ENCODE data around the gene SOX18. TPM values are rescaled to one million over a fixed set of nuclear protein-coding genes. Genes with fewer than 3 reads are reported as not detected.

SOX18 gene
- total and polyA plus RNA-seq, 2 of the 13 experiments (the other 11 are each of a cell fraction or from before 2014, with no cell fraction given): 1.6 to 1.9 TPM

DNA sequence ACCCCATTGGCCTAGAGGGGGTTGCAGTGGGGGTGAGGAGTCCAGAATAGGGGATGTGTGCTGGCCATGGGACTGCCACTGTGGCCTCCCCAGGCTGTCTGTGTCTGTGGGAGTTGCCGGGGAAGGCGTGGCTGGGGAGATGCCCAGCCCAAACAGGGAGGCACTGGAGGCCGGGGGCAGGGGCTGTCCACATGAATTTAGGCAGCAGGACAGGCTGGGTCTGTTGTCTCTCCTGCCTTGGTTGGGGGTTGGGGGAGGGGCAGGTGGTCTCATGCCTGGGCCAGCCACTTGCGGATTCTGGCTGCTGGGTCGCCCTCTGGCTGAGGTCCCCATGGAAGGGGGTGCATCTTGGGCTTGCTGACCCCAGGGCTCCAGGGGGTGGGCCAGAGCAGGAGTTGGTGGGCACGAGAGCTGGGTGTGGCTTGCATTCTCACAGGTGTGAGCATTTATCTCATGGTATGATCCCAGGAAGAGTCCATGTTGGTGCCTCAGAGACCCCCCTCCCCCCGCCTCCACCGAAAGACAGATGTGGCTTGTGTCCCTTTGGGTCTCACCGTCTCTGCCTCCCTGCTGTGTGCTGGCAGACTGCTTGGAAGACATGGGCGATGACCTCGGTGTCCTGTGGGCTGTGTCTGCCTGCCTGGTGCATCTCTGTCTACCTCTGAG is 4.0 kb downstream of the SOX18 start (continued):
- TF ChIP-seq, protein P1, sequence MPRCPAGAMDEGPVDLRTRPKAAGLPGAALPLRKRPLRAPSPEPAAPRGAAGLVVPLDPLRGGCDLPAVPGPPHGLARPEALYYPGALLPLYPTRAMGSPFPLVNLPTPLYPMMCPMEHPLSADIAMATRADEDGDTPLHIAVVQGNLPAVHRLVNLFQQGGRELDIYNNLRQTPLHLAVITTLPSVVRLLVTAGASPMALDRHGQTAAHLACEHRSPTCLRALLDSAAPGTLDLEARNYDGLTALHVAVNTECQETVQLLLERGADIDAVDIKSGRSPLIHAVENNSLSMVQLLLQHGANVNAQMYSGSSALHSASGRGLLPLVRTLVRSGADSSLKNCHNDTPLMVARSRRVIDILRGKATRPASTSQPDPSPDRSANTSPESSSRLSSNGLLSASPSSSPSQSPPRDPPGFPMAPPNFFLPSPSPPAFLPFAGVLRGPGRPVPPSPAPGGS (CRISPR knock-in tag; IDR thresholded peaks at IDR 0.05): 0 out of 2 replicates have a peak, but pooled peaks have one; percentile 37
- TF ChIP-seq, protein P2, sequence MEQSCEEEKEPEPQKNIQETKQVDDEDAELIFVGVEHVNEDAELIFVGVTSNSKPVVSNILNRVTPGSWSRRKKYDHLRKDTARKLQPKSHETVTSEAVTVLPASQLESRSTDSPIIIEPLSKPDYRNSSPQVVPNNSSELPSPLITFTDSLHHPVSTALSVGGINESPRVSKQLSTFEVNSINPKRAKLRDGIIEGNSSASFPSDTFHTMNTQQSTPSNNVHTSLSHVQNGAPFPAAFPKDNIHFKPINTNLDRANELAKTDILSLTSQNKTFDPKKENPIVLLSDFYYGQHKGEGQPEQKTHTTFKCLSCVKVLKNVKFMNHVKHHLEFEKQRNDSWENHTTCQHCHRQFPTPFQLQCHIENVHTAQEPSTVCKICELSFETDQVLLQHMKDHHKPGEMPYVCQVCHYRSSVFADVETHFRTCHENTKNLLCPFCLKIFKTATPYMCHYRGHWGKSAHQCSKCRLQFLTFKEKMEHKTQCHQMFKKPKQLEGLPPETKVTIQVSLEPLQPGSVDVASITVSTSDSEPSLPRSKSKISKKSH (CRISPR knock-in tag; IDR thresholded peaks at IDR 0.05; ENCODE audit: borderline replicate concordance): peak; percentile 60; the same call in 1 of the 2 replicates
- no peak for TF ChIP-seq ZNF432 (CRISPR knock-in tag; IDR thresholded peaks at IDR 0.05; ENCODE audit: borderline replicate concordance)
- TF ChIP-seq ZNF784 (CRISPR knock-in tag; IDR thresholded peaks at IDR 0.05; ENCODE audit: borderline replicate concordance): 0 out of 2 replicates have a peak, but pooled peaks have one; percentile 64

DNA sequence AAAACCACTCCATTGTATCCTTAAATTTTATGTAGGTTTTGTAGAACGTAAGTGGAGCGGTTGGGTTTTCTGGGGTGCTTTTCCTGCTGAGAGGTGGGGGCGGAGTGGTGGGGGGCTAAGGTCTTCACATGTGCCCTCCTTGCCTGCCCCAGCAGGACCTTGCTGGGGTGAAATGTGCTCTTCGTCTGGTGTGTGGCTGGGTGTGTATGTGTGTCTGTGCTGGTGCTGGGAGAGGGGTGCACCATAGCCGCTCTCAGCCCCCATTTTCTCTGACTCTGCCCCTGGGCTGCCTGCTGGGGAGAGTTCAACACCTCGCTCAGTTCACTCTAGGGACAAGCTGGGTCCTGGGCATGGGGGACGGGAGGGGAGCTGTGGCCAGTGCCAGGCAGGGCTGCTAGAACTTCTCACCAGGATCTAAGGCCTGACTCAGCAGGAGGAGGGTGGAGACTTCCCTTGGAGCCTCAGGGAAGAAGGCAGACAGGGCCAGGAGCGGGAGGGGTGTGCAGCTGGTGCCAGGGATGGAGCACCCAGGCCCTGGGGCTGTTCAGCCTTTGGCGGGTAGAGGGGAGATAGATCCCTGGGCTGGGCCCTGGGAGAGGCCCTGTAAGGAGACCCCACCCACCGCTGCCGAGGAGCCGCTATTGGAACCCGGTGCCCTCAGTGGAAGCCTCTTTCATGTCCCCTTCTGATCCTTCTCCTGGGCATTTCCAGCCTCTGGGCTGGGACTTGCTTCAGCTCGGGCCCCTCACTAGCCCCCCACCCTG is 4.8 kb downstream of the SOX18 start:
- Histone ChIP-seq H3K4me2 (ENCODE audit: low read depth, low read length) (peak overlapping the region; percentile 56), H3K9me3 (ENCODE audit: low read length) (no peaks in the 10 kb centered on the region), H3K27ac (ENCODE audit: extremely low read length, insufficient read depth, low read length) (no peak overlapping the region), H2AFZ (ENCODE audit: low read length) (no peak overlapping the region), H3K4me1 (ENCODE audit: insufficient read depth, low read length) (peaks cover 56% of the 10 kb centered on the region), H3K4me3 (replicated peaks in 1 of 3; ENCODE audit: insufficient read depth in 1 of 3, low read depth in 2 of 3, low read length in 3 of 3) (peak overlapping the region in 1 of 3 experiments; percentile 45; a peak in 1 of 6 replicates), H3K36me3 (replicated peaks in 1 of 2; ENCODE audit: control insufficient read depth in 1 of 2, insufficient read depth in 2 of 2, low read length in 2 of 2) (no peaks in the 10 kb centered on the region), H4K20me1 (ENCODE audit: insufficient read depth, low read length) (no peaks in the 10 kb centered on the region), H3K9ac (ENCODE audit: insufficient read depth, low read depth, low read length) (no peak overlapping the region), H3K79me2 (ENCODE audit: insufficient read depth, low read length) (peaks cover 4% of the 10 kb centered on the region), H3K27me3 (ENCODE audit: control insufficient read depth in 1 of 2, insufficient read depth in 2 of 2, low read length in 2 of 2) (no peaks in the 10 kb centered on the region)
- ChIA-PET POLR2A (interaction anchor here (0.7 to 10.1 kb wide), 5 partner anchors 9 to 76 kb away, joined by 3 to 252 read pairs (median 12); partner anchors contain the start of genes C20orf204, SAMD10 and SOX18), CTCF (ENCODE audit: low intra/inter-chr PET ratio, low total read pairs) (no interaction called here)
- WGBS (ENCODE audit: low lambda C conversion rate): 39% methylated on average over 13 of the region's 14 CpGs
- ATAC-seq (no peak; the same call in 2 of the 3 replicates), FAIRE-seq (no peak), DNase-seq (ENCODE audit: low spot score) (no peak)
- no TSS peak for BruUV-seq (replicated peaks)
- in situ Hi-C loops (cut with HindIII; ENCODE audit: extremely low pct_ligation_motif_present, low pct_unique_long_range_greater_than_20kb): no loop called here
- intact Hi-C loops (cut with micrococcal nuclease; ENCODE audit: unreplicated experiment): no loop called here
- TF ChIP-seq TBL1XR1 (IDR thresholded peaks at IDR 0.05; ENCODE audit: borderline replicate concordance, low read length, partially characterized antibody): no peak
- TF ChIP-seq, protein P3, sequence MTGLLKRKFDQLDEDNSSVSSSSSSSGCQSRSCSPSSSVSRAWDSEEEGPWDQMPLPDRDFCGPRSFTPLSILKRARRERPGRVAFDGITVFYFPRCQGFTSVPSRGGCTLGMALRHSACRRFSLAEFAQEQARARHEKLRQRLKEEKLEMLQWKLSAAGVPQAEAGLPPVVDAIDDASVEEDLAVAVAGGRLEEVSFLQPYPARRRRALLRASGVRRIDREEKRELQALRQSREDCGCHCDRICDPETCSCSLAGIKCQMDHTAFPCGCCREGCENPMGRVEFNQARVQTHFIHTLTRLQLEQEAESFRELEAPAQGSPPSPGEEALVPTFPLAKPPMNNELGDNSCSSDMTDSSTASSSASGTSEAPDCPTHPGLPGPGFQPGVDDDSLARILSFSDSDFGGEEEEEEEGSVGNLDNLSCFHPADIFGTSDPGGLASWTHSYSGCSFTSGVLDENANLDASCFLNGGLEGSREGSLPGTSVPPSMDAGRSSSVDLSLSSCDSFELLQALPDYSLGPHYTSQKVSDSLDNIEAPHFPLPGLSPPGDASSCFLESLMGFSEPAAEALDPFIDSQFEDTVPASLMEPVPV (CRISPR knock-in tag; IDR thresholded peaks at IDR 0.05): no peak
- no peak for TF ChIP-seq HES4 (CRISPR knock-in tag; IDR thresholded peaks at IDR 0.05; ENCODE audit: borderline replicate concordance)
- TF ChIP-seq, protein P4, sequence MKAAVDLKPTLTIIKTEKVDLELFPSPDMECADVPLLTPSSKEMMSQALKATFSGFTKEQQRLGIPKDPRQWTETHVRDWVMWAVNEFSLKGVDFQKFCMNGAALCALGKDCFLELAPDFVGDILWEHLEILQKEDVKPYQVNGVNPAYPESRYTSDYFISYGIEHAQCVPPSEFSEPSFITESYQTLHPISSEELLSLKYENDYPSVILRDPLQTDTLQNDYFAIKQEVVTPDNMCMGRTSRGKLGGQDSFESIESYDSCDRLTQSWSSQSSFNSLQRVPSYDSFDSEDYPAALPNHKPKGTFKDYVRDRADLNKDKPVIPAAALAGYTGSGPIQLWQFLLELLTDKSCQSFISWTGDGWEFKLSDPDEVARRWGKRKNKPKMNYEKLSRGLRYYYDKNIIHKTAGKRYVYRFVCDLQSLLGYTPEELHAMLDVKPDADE (CRISPR knock-in tag; IDR thresholded peaks at IDR 0.05): no peak
- no peak for TF ChIP-seq ZNF850 (CRISPR knock-in tag; conservative IDR thresholded peaks at IDR 0.05)
- TF ChIP-seq TRIM22 (IDR thresholded peaks at IDR 0.05): no peak
- TF ChIP-seq AHR (CRISPR knock-in tag; IDR thresholded peaks at IDR 0.05): no peak

Data from HepG2 (cell line).